ENCODE measurements around the gene HNF1A. TPM values are rescaled to one million over a fixed set of nuclear protein-coding genes. Genes with fewer than 3 reads are reported as not detected.

The HNF1A gene
- total RNA-seq, 1 experiment from 2014 or later = not detected

- no peak overlapping the region for H3K4me3 ChIP-seq (replicated peaks in 1 of 2; ENCODE audit: low read depth in 1 of 2, low read length in 2 of 2)
- DNase-seq (ENCODE audit: low read depth, low spot score) (no peak), ATAC-seq (no peak)
- H3K4me2 ChIP-seq (ENCODE audit: low read length) = no peak overlapping the region
- H3K27me3 ChIP-seq (ENCODE audit: insufficient read depth, low read length) = no peaks in the 10 kb centered on the region
- intact Hi-C loops (cut with micrococcal nuclease) = no loop called here
- peaks cover 4 to 12% of the 10 kb centered on the region in 2 experiments; a peak in 3 of 4 replicates for H3K4me1 ChIP-seq (ENCODE audit: control insufficient read depth in 1 of 2, insufficient read depth in 2 of 2, low read length in 2 of 2)
- no peak overlapping the region for H3K27ac ChIP-seq (ENCODE audit: low read depth, low read length)
- RAD21 ChIA-PET (ENCODE audit: low non-redundant PET in 1 of 2, low total read pairs in 2 of 2, uncharacterized antibody in 2 of 2, unreplicated experiment in 2 of 2) = no interaction called here
- H4K20me1 ChIP-seq (ENCODE audit: insufficient read depth) = no peaks in the 10 kb centered on the region
- no peak for TF ChIP-seq ATF3 (IDR thresholded peaks at IDR 0.05)
- no peak for TF ChIP-seq ELF1 (IDR thresholded peaks at IDR 0.05; ENCODE audit: borderline replicate concordance, low read depth)
- no peak for TF ChIP-seq MAX (IDR thresholded peaks at IDR 0.05)
- no peak for TF ChIP-seq FOSL1 (IDR thresholded peaks at IDR 0.05; ENCODE audit: low read depth)
- no peak for TF ChIP-seq SP1 (IDR thresholded peaks at IDR 0.05; ENCODE audit: low read depth)
- TF ChIP-seq ZFX (IDR thresholded peaks at IDR 0.05) = no peak
- TF ChIP-seq SIN3A (IDR thresholded peaks at IDR 0.05; ENCODE audit: low read depth) = no peak
- no peak for TF ChIP-seq ZBTB33 (IDR thresholded peaks at IDR 0.05; ENCODE audit: extremely low read depth, insufficient replicate concordance, low read length)
- TF ChIP-seq JUND (IDR thresholded peaks at IDR 0.05) = no peak
- TF ChIP-seq ZNF274 (IDR thresholded peaks at IDR 0.05; ENCODE audit: low read depth, low read length) = no peak
- no peak for TF ChIP-seq EZH2phosphoT487 (IDR thresholded peaks at IDR 0.05; ENCODE audit: borderline replicate concordance)
- CTCF ChIA-PET = no interaction called here
- no peaks in the 10 kb centered on the region for H3K79me2 ChIP-seq (ENCODE audit: insufficient read depth, low read length)
- H3K9ac ChIP-seq (ENCODE audit: low read length) = no peak overlapping the region
- POLR2A ChIA-PET = no interaction called here
- no peaks in the 10 kb centered on the region for H3K36me3 ChIP-seq (ENCODE audit: control insufficient read depth in 1 of 2, insufficient read depth in 2 of 2, low read length in 2 of 2)
- no peaks in the 10 kb centered on the region for H3K9me2 ChIP-seq (ENCODE audit: insufficient read depth)
- no peak overlapping the region for H2AFZ ChIP-seq (ENCODE audit: low read depth, low read length, poor library complexity, severe bottlenecking)
- BruUV-seq (replicated peaks) = no TSS peak
- no peaks in the 10 kb centered on the region for H3K9me3 ChIP-seq (ENCODE audit: control insufficient read depth in 1 of 2, insufficient read depth in 1 of 2, low read depth in 1 of 2, low read length in 2 of 2)
Observed at GRCh38 chr12:120941846-120942405, 36.4 kb upstream of the HNF1A start.
